Measurements from ENCODE around the gene CBLN3.
"Not testable (repeated sequence)": the region's sequence is repeated elsewhere in the genome, so short reads cannot be mapped to it uniquely, and the experiment has no call there.

CBLN3 gene

GRCh38 chr14:24429395-24430142, at the start of gene CBLN3, which contains the start of gene KHNYN:
CBLN3 (minus strand) TSS chr14:24429668; CDS start chr14:24429054, 614 bp downstream.
KHNYN (plus strand) TSS chr14:24429954; CDS start chr14:24430731, 777 bp downstream.
- DNase-seq, result peak; percentile 77

- DNase-seq, result no peak
Observed at GRCh38 chr14:24475261-24475660, 45.8 kb upstream of the CBLN3 start.

- DNase-seq, result no peak
Observed at GRCh38 chr14:24473211-24473610, 43.7 kb upstream of the CBLN3 start.

GRCh38 chr14:24470450-24470849, 41.0 kb upstream of the CBLN3 start:
- not testable (repeated sequence) for DNase-seq

GRCh38 chr14:24465805-24466204, 36.3 kb upstream of the CBLN3 start:
- DNase-seq, result no peak

GRCh38 chr14:24465368-24465767, 35.9 kb upstream of the CBLN3 start:
- DNase-seq, result no peak

GRCh38 chr14:24463884-24464785, 34.7 kb upstream of the CBLN3 start:
- no peak for DNase-seq

GRCh38 chr14:24463017-24463883, 33.8 kb upstream of the CBLN3 start:
- no peak for DNase-seq

- no peak for DNase-seq
Observed at GRCh38 chr14:24461336-24461735, 31.9 kb upstream of the CBLN3 start.

- DNase-seq, result no peak
Observed at GRCh38 chr14:24459331-24459730, 29.9 kb upstream of the CBLN3 start.

- DNase-seq, result no peak
Observed at GRCh38 chr14:24458736-24459135, 29.3 kb upstream of the CBLN3 start.

GRCh38 chr14:24456980-24457379, 27.5 kb upstream of the CBLN3 start:
- no peak for DNase-seq

- not testable (repeated sequence) for DNase-seq
Observed at GRCh38 chr14:24450828-24451227, 21.4 kb upstream of the CBLN3 start.

GRCh38 chr14:24443053-24443665, 13.7 kb upstream of the CBLN3 start:
- no peak for DNase-seq

GRCh38 chr14:24442240-24443052, 13.0 kb upstream of the CBLN3 start, which contains the start of gene SDR39U1:
SDR39U1 (minus strand) TSS chr14:24442776; CDS start chr14:24442769, 7 bp downstream.
- DNase-seq, result peak; percentile 92

- no peak for DNase-seq
Observed at GRCh38 chr14:24441904-24442239, 12.4 kb upstream of the CBLN3 start.

GRCh38 chr14:24441485-24441884, 12.0 kb upstream of the CBLN3 start:
- DNase-seq, result no peak

- DNase-seq, result no peak
Observed at GRCh38 chr14:24440606-24441399, 11.3 kb upstream of the CBLN3 start.

- DNase-seq, result no peak
Observed at GRCh38 chr14:24439830-24440605, 10.6 kb upstream of the CBLN3 start.

- DNase-seq, result no peak
Observed at GRCh38 chr14:24439257-24439656, 9.8 kb upstream of the CBLN3 start.

Measured in activated T-cell treated with anti-CD3 and anti-CD28 coated beads for 4 hours (primary cell).